H1 (cell line): Measurements from ENCODE around the gene ANKRD40CL. TPM values are rescaled to one million over a fixed set of nuclear protein-coding genes. Genes with fewer than 3 reads are reported as not detected.
A peak's percentile ranks its signal among the peaks of the same experiment; 100 is the strongest.

ENCODE experiments used
- CTCF ChIA-PET: fragments of 300-600 bp; sonication (Branson Sonifier 250); formaldehyde crosslinking; loops from one replicate; lab custom pipeline; 2021; ENCODE audit not compliant: partially characterized antibody; lab: Charles Lee
- POLR2A ChIA-PET: fragments of 300-600 bp; sonication (Branson Sonifier 250); formaldehyde crosslinking; loops from one replicate; lab custom pipeline; 2021; ENCODE audit warnings: inconsistent platforms; ENCODE audit not compliant: partially characterized antibody; lab: Charles Lee
- DNase-seq, 2 experiments: peaks; one replicate each; pipeline versions ENCODE4 v3.0.0 to v3.0.0-alpha.2; 2010 to 2022; ENCODE audit warnings: low spot score in 2 of 2, low read depth in 1 of 2, mixed read lengths in 1 of 2
- FAIRE-seq: peaks from 2 replicates; lab custom pipeline; 2011; peaks lifted over from hg19 to GRCh38; lab: Jason Lieb, UNC
- H2AFZ ChIP-seq: 2 replicates; pipeline ENCODE4 v1.8.1; 2012; ENCODE audit warnings: low read length, inconsistent platforms
- H2AK5ac ChIP-seq: 2 replicates; pipeline ENCODE4 v1.6.1; 2013; ENCODE audit warnings: low read depth, low read length
- H2BK120ac ChIP-seq: replicated peaks from 2 replicates; pipeline ENCODE3; 2013; ENCODE audit warnings: low read depth, low read length, inconsistent platforms
- H2BK12ac ChIP-seq: 2 replicates; pipeline ENCODE4 v1.6.1; 2013; ENCODE audit warnings: low read depth, low read length
- H2BK15ac ChIP-seq: 2 replicates; pipeline ENCODE4 v1.6.1; 2013; ENCODE audit warnings: low read length
- H2BK20ac ChIP-seq: 2 replicates; pipeline ENCODE4 v1.6.1; 2013; ENCODE audit warnings: low read length
- H2BK5ac ChIP-seq: 2 replicates; pipeline ENCODE4 v1.6.1; 2013; ENCODE audit warnings: low read depth, low read length
- H3K14ac ChIP-seq: 2 replicates; pipeline ENCODE4 v1.6.1; 2013; ENCODE audit warnings: inconsistent platforms; ENCODE audit not compliant: insufficient read length
- H3K18ac ChIP-seq: 2 replicates; pipeline ENCODE4 v1.6.1; 2013; ENCODE audit warnings: low read length; ENCODE audit errors: extremely low read depth
- H3K23ac ChIP-seq: 2 replicates; pipeline ENCODE4 v1.6.1; 2013; ENCODE audit warnings: inconsistent platforms; ENCODE audit not compliant: insufficient read length
- H3K23me2 ChIP-seq: 2 replicates; pipeline ENCODE4 v1.6.1; 2013; ENCODE audit warnings: low read depth, low read length
- H3K27ac ChIP-seq: 2 replicates; pipeline ENCODE4 v1.6.1; 2011; ENCODE audit warnings: low read depth, low read length, inconsistent platforms
- H3K27me3 ChIP-seq, 4 experiments: replicated peaks in 1 of 4; 1 replicate in 1 of 4; 2 replicates in 3 of 4; pipeline versions ENCODE4 v1.6.1 to v1.8.1; 2011 to 2013; ENCODE audit warnings: low read length in 3 of 4, mild to moderate bottlenecking in 3 of 4, inconsistent platforms in 2 of 4, mixed read lengths in 2 of 4, moderate library complexity in 1 of 4; ENCODE audit not compliant: control insufficient read depth in 3 of 4, insufficient read depth in 3 of 4; ENCODE audit errors: extremely low read depth in 1 of 4
- H3K36me3 ChIP-seq, 4 experiments: 2 replicates each; pipeline versions ENCODE4 v1.6.1 to v1.8.1; 2011 to 2013; ENCODE audit warnings: mild to moderate bottlenecking in 4 of 4, low read length in 3 of 4, moderate library complexity in 2 of 4, control low read depth in 1 of 4, inconsistent platforms in 1 of 4; ENCODE audit not compliant: insufficient read depth in 4 of 4, control insufficient read depth in 2 of 4
- H3K4ac ChIP-seq: replicated peaks from 2 replicates; pipeline ENCODE3; 2013; ENCODE audit warnings: low read length, low read depth, mixed read lengths, inconsistent platforms; ENCODE audit not compliant: insufficient read length
- H3K4me1 ChIP-seq, 4 experiments: replicated peaks in 1 of 4; 1 replicate in 1 of 4; 2 replicates in 3 of 4; pipeline versions ENCODE4 v1.6.1 to v1.8.1; 2011 to 2013; ENCODE audit warnings: low read length in 3 of 4, inconsistent platforms in 2 of 4, mixed read lengths in 1 of 4; ENCODE audit not compliant: insufficient read depth in 4 of 4, control insufficient read depth in 3 of 4
- H3K4me2 ChIP-seq, 2 experiments: 2 replicates each; pipeline versions ENCODE4 v1.6.1 to v1.8.1; 2011 to 2013; ENCODE audit warnings: low read depth in 2 of 2, low read length in 2 of 2, control low read depth in 1 of 2, inconsistent platforms in 1 of 2, mild to moderate bottlenecking in 1 of 2; ENCODE audit not compliant: insufficient read depth in 1 of 2
- H3K4me3 ChIP-seq, 4 experiments: fragments of 200-600, 300-600 bp in 1 of 4; sonication (generic), shearing (Covaris generic), sonication (Bioruptor Twin) in 1 of 4; 2 replicates each; pipeline versions ENCODE4 v1.5.1 to v1.8.1; 2011 to 2016; ENCODE audit warnings: low read length in 4 of 4, low read depth in 3 of 4, control low read depth in 2 of 4, inconsistent platforms in 2 of 4, mild to moderate bottlenecking in 2 of 4, mixed read lengths in 1 of 4, moderate library complexity in 1 of 4; ENCODE audit not compliant: insufficient read depth in 2 of 4; ENCODE audit errors: extremely low read depth in 1 of 4
- H3K56ac ChIP-seq: replicated peaks from 2 replicates; pipeline ENCODE3; 2013; ENCODE audit warnings: low read depth, mild to moderate bottlenecking, mixed read lengths, low read length, inconsistent platforms; ENCODE audit not compliant: insufficient read length
- H3K79me1 ChIP-seq: 2 replicates; pipeline ENCODE4 v1.6.1; 2013; ENCODE audit warnings: low read depth, low read length, control low read depth
- H3K79me2 ChIP-seq, 2 experiments: 2 replicates each; pipeline versions ENCODE4 v1.6.1 to v1.8.1; 2012 to 2013; ENCODE audit warnings: low read length in 2 of 2, mild to moderate bottlenecking in 2 of 2, inconsistent platforms in 1 of 2; ENCODE audit not compliant: insufficient read depth in 2 of 2, control insufficient read depth in 1 of 2
- H3K9ac ChIP-seq, 4 experiments: replicated peaks in 1 of 4; 1 replicate in 1 of 4; 2 replicates in 3 of 4; pipeline versions ENCODE4 v1.6.1 to v1.8.1; 2011 to 2013; ENCODE audit warnings: low read depth in 3 of 4, low read length in 3 of 4, control low read depth in 2 of 4, mild to moderate bottlenecking in 2 of 4, moderate library complexity in 2 of 4, inconsistent platforms in 1 of 4; ENCODE audit errors: extremely low read depth in 1 of 4
- H3K9me3 ChIP-seq, 2 experiments: 2 replicates each; pipeline versions ENCODE4 v1.6.1 to v1.8.1; 2012 to 2013; ENCODE audit warnings: mild to moderate bottlenecking in 2 of 2, moderate library complexity in 2 of 2, control low read depth in 1 of 2, inconsistent platforms in 1 of 2, low read depth in 1 of 2, low read length in 1 of 2, mixed read lengths in 1 of 2; ENCODE audit not compliant: insufficient read depth in 2 of 2
- H4K20me1 ChIP-seq, 2 experiments: replicated peaks in 1 of 2; 2 replicates each; pipeline versions ENCODE3 to v1.8.1; 2011 to 2013; ENCODE audit warnings: inconsistent platforms in 2 of 2, low read length in 2 of 2, mild to moderate bottlenecking in 1 of 2; ENCODE audit not compliant: insufficient read depth in 2 of 2, control insufficient read depth in 1 of 2
- H4K5ac ChIP-seq: 2 replicates; pipeline ENCODE4 v1.6.1; 2013; ENCODE audit warnings: low read length, low read depth, mixed read lengths, inconsistent platforms; ENCODE audit not compliant: insufficient read length
- H4K8ac ChIP-seq: 2 replicates; pipeline ENCODE4 v1.8.0; 2013; ENCODE audit warnings: mild to moderate bottlenecking, moderate library complexity, low read length, inconsistent platforms; ENCODE audit not compliant: insufficient read depth; ENCODE audit errors: extremely low read depth
- H4K91ac ChIP-seq: replicated peaks from 2 replicates; pipeline ENCODE3; 2013; ENCODE audit warnings: low read length, mixed read lengths, inconsistent platforms; ENCODE audit not compliant: insufficient read length
- CBX5 ChIP-seq: fragments of 300-800, 300-1000 bp; sonication (generic); IDR thresholded peaks from 2 replicates; pipeline ENCODE4 v1.7.1; 2016; ENCODE audit warnings: antibody characterized with exemption, low read length, low read depth
- CTBP2 ChIP-seq: IDR thresholded peaks from 2 replicates; pipeline ENCODE4 v1.7.0; 2011; ENCODE audit warnings: borderline replicate concordance, mild to moderate bottlenecking, moderate library complexity, mixed read lengths, low read length; ENCODE audit not compliant: insufficient read depth, insufficient read length
- EZH2 ChIP-seq: fragments of 200-600 bp; sonication (generic); IDR thresholded peaks from 2 replicates; pipeline ENCODE4 v1.7.1; 2012; ENCODE audit warnings: low read depth, mild to moderate bottlenecking, moderate library complexity, low read length, inconsistent platforms; ENCODE audit not compliant: severe bottlenecking
- GTF2F1 ChIP-seq: IDR thresholded peaks from 2 replicates; pipeline ENCODE4 v1.6.1; 2012; ENCODE audit warnings: low read depth, low read length, improper control_type of control experiment, borderline replicate concordance
- HDAC6 ChIP-seq: IDR thresholded peaks from one replicate; pipeline ENCODE4 v1.7.1; 2012; ENCODE audit warnings: low read depth, mild to moderate bottlenecking, inconsistent platforms, low read length, moderate library complexity
- KDM1A ChIP-seq: fragments of 200-600, 300-600 bp; sonication (generic); IDR thresholded peaks from 2 replicates; pipeline ENCODE4 v1.7.1; 2016; ENCODE audit warnings: mild to moderate bottlenecking, low read length, borderline replicate concordance
- RAD21 ChIP-seq, 2 experiments: IDR thresholded peaks in 1 of 2; conservative IDR thresholded peaks in 1 of 2; 2 replicates each; pipeline ENCODE4 v1.6.1; 2011; ENCODE audit warnings: low read depth in 2 of 2, low read length in 2 of 2, improper control_type of control experiment in 1 of 2, inconsistent platforms in 1 of 2, mild to moderate bottlenecking in 1 of 2, moderate library complexity in 1 of 2
- WGBS, 2 experiments: shearing (Covaris generic) in 1 of 2; methylation state at CpG; one replicate each; pipeline versions ENCODE4 v1.1.6 to v1.1.7; 2013 to 2015; ENCODE audit warnings: low lambda C conversion rate in 2 of 2, mixed read lengths in 2 of 2, inconsistent platforms in 1 of 2, low coverage in 1 of 2, missing lambda C conversion rate in 1 of 2; ENCODE audit not compliant: insufficient replicate concordance in 2 of 2, insufficient coverage in 1 of 2, insufficient read length in 1 of 2; ENCODE audit errors: extremely low coverage in 1 of 2, missing lambda C conversion rate in 1 of 2; 5-methylcytosine and 5-hydroxymethylcytosine counted together
- polyA plus RNA-seq, 7 experiments: library from polyadenylated mRNA; depleted of rRNA in 3 of 7; stranded (reverse) in 5 of 7; unstranded in 2 of 7; fragments of >200 nt in 5 of 7; fragments of 200-250 nt in 2 of 7; gene quantifications; 1 replicate in 5 of 7; 2 replicates in 1 of 7; 4 replicates in 1 of 7; pipeline versions ENCODE4 v1.2.1 to v1.2.3, GENCODE V29; 2011 to 2013; ENCODE audit warnings: missing spikeins in 2 of 7, mixed read lengths in 2 of 7
- total RNA-seq: library from RNA; stranded (reverse); fragmentation: NEBNext Ultra II Directional; extraction: Animal tissue kit (Norgen Biotek cat#: 25700); gene quantifications from 2 replicates; pipeline ENCODE4 v1.2.1, GENCODE V29; 2021

Gene ANKRD40CL
- total and polyA plus RNA-seq, 2 of the 8 experiments (the other 6 are each of a cell fraction or from before 2014, with no cell fraction given): not detected

GRCh38 chr17:50808413-50808812 is 41.1 kb upstream of the ANKRD40CL start:
- Histone ChIP-seq H3K79me1 (no peaks in the 10 kb centered on the region), H3K4me3 (no peak overlapping the region), H3K4ac (no peak overlapping the region), H2AK5ac (no peak overlapping the region), H2BK5ac (no peak overlapping the region), H3K14ac (no peak overlapping the region), H4K5ac (no peak overlapping the region), H3K27ac (no peak overlapping the region), H3K9me3 (no peaks in the 10 kb centered on the region), H3K79me2 (no peaks in the 10 kb centered on the region), H4K20me1 (no peaks in the 10 kb centered on the region), H2BK120ac (no peak overlapping the region), H3K18ac (no peak overlapping the region), H3K23me2 (no peaks in the 10 kb centered on the region), H3K23ac (no peak overlapping the region), H2AFZ (no peak overlapping the region), H3K4me2 (no peak overlapping the region), H3K56ac (no peak overlapping the region), H2BK20ac (no peak overlapping the region), H4K91ac (no peak overlapping the region), H4K8ac (peak overlapping the region; percentile 63; the same call in 1 of the 2 replicates), H3K4me1 (no peaks in the 10 kb centered on the region), H2BK12ac (peak overlapping the region; percentile 6; the same call in 1 of the 2 replicates), H3K36me3 (no peaks in the 10 kb centered on the region), H2BK15ac (no peak overlapping the region), H3K27me3 (no peaks in the 10 kb centered on the region), H3K9ac (no peak overlapping the region)
- ChIA-PET POLR2A (interaction anchor here (0.6 kb wide), 1 partner anchor 14 kb away, joined by 3 read pairs; no protein-coding TSS in a partner anchor), CTCF (interaction anchor here (0.9 to 6.0 kb wide), 8 partner anchors 9 to 41 kb away, joined by 3 to 28 read pairs (median 6); no protein-coding TSS in a partner anchor)
- FAIRE-seq (no peak), DNase-seq (no peak)
- TF ChIP-seq GTF2F1 (no peak), EZH2 (no peak), RAD21 (IDR thresholded peaks at IDR 0.05 in 1 of 2, conservative IDR thresholded peaks at IDR 0.05 in 1 of 2; ENCODE audit: low read depth in 2 of 2, low read length in 2 of 2) (no peak), KDM1A (no peak), HDAC6 (no peak), CTBP2 (no peak), CBX5 (no peak)
- WGBS, 2 experiments: 84% methylated on average over 7 of the region's 7 CpGs; no CpG with 5 or more reads in 1 of the 2 experiments
